NCI-H345 treated with DMSO at 0.1 percent for 48 hours (cell line): ENCODE results near the gene INMT.

Experiments used
- DNase-seq: peaks from one replicate; lab custom pipeline; 2025; ENCODE audit not compliant: unreplicated experiment; lab: John Stamatoyannopoulos, UW

Gene INMT

GRCh38 chr7:30727061-30727945 is 24.6 kb upstream of the INMT start:
- no peak for DNase-seq

GRCh38 chr7:30728591-30729100 is 23.3 kb upstream of the INMT start:
- no peak for DNase-seq

DNA sequence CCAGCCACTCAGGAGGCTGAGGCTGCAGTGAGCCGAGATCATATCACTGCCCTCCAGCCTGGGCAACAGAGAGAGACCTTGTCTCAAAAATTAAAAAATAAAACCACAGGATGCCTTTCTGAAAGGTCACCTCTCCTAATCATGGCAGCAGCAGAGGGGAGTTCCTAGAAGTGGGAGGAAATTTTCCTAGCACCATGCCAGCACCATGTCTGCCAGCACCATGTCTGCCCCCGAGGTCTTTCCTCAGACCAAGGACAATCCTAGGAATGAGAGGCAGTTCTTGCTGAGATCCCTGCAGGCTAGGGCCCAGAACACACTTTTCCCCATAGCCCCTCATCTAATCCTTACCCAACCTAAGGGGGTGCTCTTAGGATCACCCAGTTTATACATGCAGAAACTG is 22.3 kb upstream of the INMT start:
- no peak for DNase-seq

- DNase-seq: no peak
Observed at GRCh38 chr7:30730097-30730496, 21.8 kb upstream of the INMT start.

- DNase-seq: no peak
Observed at GRCh38 chr7:30730996-30731395, 20.9 kb upstream of the INMT start.

DNA sequence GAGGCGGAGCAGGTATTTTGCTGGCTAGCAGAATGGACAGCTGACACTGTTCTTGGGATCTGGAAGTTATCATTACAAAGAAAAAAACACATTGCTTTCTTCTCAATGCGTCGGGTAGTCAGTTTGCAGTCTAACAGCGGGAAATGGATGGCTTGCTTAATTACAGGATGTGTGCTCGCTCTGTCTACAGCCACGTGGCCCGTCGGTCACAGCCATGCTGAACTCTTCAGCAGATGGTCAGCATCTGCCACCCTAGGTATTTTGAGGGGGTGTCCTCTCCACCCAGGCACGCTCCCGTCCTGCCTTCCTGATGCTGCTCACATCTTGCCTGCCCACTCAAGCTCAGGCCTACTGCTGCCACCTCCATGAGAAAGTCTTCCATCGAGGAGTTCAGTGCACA is 20.4 kb upstream of the INMT start:
- no peak for DNase-seq

- no peak for DNase-seq
Observed at GRCh38 chr7:30732606-30733005, 19.3 kb upstream of the INMT start.

GRCh38 chr7:30733216-30733615 is 18.7 kb upstream of the INMT start:
- DNase-seq: no peak

DNA sequence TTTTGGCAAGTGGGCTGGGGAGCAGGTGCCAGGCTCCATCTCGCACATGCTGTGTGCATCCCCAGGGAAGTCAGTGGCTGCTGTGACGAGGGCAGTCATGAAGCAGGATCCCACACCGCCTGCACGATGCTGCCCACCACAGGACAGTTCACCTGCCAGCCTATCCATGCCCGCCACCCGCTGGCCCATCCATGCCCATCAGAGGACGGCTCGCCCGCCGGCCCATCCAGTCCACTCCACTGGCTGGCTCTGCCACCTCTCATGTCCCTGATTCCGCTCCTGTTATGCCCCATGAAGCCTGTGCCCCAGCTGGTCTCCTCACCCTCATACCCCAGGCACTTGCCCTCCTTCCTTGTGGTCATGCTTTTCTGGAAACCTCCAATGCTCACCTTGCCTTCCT is 18.2 kb upstream of the INMT start:
- DNase-seq: no peak

DNA sequence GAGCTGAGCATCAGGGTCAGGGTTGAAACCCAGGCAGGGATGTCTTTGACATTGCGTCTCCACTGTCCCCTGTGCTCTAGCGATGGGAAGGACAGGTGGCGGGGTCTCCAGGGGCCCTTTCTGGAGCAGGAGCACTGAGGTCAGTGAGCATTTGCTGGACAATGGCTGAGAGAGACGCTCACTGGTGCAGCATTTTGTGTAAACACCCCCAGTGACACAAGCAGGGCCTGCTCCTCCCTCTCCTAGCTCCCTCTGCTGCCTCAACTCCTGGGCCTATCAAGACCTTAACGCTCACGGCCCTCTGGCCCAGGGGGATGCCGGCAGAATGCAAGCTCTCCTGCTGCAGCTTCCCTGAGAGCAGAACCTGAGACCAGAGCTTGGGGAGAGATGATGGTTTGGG is 17.4 kb upstream of the INMT start:
- no peak for DNase-seq

- no peak for DNase-seq
Observed at GRCh38 chr7:30735631-30736030, 16.3 kb upstream of the INMT start.

DNA sequence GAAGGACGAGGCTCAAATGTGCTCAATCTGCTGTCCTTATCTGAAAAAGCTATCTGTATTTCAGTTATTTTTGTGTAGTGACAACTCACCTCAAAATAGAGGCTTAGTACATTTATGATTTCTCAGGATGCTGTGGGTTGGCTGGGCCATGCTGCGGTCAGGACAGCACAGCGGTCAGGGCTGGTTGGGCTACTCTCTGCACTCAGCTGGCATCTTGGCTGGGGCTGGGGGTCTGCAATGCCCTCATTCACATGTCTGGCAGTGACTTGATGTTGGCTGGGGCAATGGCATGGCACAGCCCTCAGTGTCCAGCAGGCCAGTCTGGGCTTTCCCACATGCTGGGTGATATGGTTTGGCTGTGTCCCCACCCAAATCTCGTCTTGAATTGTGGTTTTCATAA is 15.6 kb upstream of the INMT start:
- DNase-seq: no peak

- DNase-seq: no peak
Observed at GRCh38 chr7:30738026-30738915, 13.7 kb upstream of the INMT start.

GRCh38 chr7:30739691-30740090 is 12.2 kb upstream of the INMT start:
- no peak for DNase-seq

DNA sequence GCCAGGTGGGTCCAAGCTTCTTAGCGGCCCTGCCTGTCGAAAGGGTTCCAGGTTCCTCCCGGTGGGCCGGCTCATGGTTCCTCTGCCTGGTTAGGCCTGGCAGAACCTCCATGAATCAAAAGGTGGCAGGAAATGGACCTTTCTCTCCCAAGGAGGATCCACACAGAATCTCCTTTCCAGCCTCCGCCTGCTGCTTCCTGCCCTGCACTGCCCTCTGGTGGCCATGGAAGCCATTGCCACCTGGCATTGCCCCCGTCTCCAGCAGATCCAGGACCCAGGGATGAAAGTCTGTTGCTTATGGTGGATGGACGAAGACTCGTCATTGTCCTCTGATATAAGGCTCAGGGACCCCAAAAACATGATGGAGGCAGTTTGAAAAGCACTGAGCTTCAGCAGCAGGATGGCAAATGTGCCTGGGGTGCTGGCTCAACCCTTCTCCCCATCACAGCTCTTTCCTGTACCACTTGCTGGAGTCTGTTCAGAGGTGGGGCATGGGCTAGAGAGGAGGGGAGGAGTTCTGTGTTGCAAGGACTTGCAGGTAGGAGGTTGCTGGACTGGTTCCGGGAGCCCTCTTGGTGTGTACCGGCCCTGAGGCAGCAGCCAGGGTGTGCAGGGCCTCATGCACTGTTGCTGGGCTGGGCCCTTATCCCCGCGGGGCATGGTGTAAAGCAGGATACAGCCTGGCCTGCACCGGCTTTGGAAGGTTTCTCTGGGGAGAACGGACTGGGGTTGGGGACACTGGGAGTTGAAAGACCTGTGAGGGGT is 11.3 kb upstream of the INMT start:
- peak; percentile 40 for DNase-seq

DNA sequence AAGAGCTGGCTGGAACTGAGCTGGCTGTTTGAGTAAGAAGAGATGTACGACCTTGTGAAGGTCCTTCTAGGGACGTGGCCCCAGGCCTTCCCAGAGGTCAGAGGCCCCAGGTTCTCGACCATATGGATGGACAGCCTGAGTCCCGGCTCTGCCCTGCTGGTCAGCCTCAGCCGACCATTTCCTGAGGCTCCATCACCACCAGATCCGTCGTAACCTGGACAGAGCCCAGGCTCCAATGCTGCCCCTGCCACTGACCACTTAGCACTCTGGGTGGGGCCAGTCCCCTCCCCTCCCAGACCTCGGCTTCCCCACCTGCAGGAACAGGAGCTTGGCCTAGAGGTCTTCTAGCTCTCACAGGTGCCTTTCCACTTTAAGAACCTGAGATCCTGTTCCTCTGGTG is 10.6 kb upstream of the INMT start:
- no peak for DNase-seq

DNA sequence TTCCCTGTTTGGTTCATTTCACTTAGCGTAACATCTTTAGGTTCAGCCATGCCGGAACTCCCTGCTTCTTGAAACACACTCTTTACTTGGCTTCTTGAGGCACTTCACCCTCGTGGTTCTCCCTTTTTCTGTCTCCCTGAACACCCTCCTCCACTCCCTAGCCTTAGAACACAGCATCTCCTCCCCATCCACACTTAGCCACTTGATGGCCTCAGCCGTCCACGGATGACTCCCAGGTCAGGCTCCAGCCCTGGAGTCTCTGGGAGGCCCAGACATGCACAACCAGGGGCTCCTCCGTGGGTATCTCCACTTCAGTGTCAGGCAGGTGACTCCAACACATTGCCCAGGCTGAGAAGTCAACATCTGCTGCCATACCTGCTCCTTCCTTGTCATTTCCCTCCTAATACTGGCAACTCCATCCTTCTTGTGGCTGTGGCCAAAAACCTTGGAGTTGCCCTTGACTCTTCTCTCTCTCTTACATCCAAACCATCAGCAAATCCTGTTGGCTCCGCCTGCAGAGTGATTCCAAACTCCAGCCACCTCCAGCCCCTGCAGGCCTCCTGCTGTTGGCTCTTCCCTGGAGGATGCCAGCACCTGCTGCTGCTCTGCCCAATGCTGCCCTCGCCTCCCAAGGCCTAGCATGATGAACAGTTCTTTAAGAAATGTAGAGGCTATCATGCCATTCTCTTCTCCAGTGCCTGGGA is 8.4 kb upstream of the INMT start:
- DNase-seq: no peak

- DNase-seq: no peak
Observed at GRCh38 chr7:30744075-30744417, 7.9 kb upstream of the INMT start.

DNA sequence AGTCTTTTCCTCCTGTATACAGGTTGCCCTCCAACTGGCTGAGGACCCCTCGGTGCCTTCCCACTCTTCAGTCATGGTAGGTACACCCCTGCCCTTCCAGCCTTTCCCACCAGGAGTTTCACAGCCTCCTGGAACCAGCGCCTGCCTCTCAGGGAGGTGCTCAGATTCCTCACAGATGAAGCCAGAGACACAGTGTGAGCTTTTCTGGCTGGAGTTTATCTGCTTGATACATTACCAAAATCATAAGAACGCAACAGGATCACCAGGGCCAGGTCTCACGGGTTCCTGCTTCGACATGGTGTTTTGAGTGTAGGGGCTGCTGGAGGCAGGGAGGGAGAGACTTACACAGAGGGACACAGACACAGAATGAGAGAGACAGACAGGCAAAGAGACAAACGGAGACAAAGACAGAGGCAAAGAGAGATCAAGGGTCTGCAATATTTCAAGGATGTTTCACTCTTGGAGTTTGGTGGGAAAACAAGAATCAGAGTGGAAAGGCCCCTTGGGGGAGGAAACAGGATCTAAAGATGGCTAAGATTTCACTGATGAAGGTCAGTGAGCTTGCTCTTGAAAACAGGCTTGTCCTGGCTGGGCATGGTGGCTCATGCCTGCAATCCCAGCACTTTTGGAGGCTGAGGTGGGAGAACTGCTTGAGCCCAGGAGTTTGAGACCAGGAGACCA is 6.5 kb upstream of the INMT start:
- DNase-seq: no peak

- DNase-seq: no peak
Observed at GRCh38 chr7:30750010-30750409, 1.9 kb upstream of the INMT start.
